ENCODE measurements around the gene SCD5. TPM values are rescaled to one million over a fixed set of nuclear protein-coding genes. Genes with fewer than 3 reads are reported as not detected.

The SCD5 gene
- total and polyA plus RNA-seq, 11 donors: 1.4 to 6.8 (median 2.5) TPM

DNA sequence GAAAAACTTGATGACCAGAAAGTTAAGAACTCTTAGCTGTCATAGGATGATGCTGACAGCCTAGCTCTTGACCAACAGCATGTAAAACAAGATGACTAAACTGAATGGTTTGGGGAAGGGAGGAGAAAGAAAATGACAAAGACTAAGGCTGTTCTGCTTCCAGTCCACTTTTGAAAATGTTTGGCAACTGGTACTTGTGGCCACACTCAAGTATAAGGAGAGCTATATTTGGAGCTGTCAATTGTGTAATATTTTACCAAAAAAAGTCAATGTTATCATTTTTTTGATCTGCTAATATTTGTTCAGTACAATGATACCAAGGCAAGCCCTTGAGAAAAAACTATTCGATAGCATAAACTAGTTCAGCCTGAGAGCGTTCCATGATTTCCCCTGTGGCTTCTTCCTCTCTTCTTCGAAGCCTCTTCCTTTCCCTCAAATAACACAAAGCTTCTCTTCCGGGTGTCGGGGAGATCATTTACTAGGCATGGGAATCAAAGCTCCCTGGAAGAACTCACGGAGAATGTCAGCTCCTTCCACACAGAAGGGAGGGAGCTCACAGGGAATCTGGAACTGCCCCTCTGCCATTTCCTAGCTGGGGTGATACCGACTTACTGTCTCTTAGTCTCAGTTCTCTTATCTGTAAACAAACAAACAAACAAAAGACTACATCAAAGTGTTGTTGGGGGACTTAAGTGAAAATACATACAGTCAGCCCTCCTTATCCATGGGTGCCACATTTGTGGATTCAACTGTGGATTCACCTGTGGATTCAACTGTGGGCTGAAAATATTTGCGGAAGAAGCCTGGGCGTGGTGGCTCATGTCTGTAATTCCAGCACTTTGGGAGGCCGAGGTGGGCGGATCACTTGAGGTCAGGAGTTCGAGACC is 82.6 kb downstream of the SCD5 start:
- no peaks in the 10 kb centered on the region for H3K27me3 ChIP-seq
- WGBS, 4 donors: 55 to 66% (median 60%) methylated on average over 12 of the region's 12 CpGs
- no peak overlapping the region for H3K4me3 ChIP-seq
- TF ChIP-seq POLR2A (IDR thresholded peaks at IDR 0.05): no peak
- no peak for TF ChIP-seq CTCF (IDR thresholded peaks at IDR 0.05)
- H3K27ac ChIP-seq: peak overlapping the region in 3 of 12 donors; percentile 4 to 25 (median 18)
- intact Hi-C loops (cut with DNase I): no loop called here
- H3K9me3 ChIP-seq: no peaks in the 10 kb centered on the region
- H3K36me3 ChIP-seq: no peaks in the 10 kb centered on the region
- ATAC-seq: peak in 2 of 4 donors; percentile 44 to 46
- peaks cover 0 to 21% (median 2%) of the 10 kb centered on the region in 12 donors for H3K4me1 ChIP-seq
- DNase-seq: no peak

DNA sequence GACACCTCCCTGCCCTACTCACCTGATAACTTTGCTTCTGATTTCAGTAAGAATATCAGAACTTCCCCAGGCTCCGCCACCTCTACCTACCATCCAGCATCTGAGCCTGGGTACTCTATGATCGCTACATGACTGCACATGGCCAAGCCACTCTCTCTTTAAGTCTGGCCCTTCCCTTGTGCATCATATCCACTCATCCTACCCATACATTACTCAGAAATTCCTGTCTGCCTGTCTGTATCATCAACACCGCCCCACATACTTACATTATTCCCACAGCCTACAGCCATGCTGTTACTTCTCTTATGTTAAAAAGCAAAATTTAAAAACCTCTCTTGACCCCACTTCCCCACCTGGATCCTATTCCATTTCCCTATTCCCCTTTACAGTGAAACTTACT is 84.7 kb downstream of the SCD5 start:
- no peaks in the 10 kb centered on the region for H3K36me3 ChIP-seq
- TF ChIP-seq POLR2A (IDR thresholded peaks at IDR 0.05) (no peak), CTCF (IDR thresholded peaks at IDR 0.05) (no peak)
- no peak overlapping the region for H3K4me3 ChIP-seq
- H3K27ac ChIP-seq: no peak overlapping the region
- H3K4me1 ChIP-seq: peaks cover 0 to 21% (median 2%) of the 10 kb centered on the region in 12 donors
- intact Hi-C loops (cut with DNase I): no loop called here
- 97 to 99% (median 97%) methylated on average over 3 of the region's 3 CpGs for WGBS, 4 donors
- no peaks in the 10 kb centered on the region for H3K9me3 ChIP-seq
- no peak for ATAC-seq
- no peak for DNase-seq
- no peaks in the 10 kb centered on the region for H3K27me3 ChIP-seq

GRCh38 chr4:82712561-82712960 is 86.0 kb downstream of the SCD5 start:
- Histone ChIP-seq H3K27me3 (no peaks in the 10 kb centered on the region), H3K4me3 (no peak overlapping the region), H3K36me3 (no peaks in the 10 kb centered on the region), H3K27ac (no peak overlapping the region), H3K9me3 (no peaks in the 10 kb centered on the region), H3K4me1 (peaks cover 0 to 12% (median 2%) of the 10 kb centered on the region in 12 donors)
- TF ChIP-seq CTCF (IDR thresholded peaks at IDR 0.05): no peak
- intact Hi-C loops (cut with DNase I): no loop called here
- no peak for ATAC-seq
- DNase-seq: no peak
- WGBS, 4 donors: 89 to 96% (median 93%) methylated on average over 5 of the region's 5 CpGs

DNA sequence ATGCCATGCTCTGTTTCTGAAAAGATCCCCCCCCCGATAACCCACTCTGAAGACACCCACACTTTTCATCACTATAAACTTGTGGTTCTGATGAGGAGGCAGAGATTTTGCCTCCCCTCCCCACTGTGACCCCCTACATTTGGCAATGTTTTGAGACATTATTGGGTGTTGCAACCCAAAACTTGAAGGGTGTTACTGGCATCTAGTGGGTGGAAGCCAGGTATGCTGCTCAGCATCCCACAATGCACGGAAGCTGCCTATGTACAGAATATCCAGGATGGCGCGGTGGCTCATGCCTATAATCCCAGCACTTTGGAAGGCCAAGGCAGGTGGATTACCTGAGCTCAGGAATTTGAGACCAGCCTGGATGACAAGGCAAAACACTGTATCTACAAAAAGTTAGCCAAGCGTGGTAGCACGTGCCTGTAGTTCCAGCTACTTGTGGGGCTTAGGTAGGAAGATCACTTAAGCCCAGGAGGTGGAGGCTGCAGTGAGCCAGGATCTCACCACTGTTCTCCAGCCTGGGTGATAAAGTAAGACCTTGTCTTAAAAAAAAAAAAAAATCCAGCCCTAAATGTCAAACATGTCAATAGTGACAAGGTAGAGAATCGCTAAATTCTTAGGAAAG is 87.3 kb downstream of the SCD5 start:
- ATAC-seq (no peak), DNase-seq (no peak)
- no peak for TF ChIP-seq CTCF (IDR thresholded peaks at IDR 0.05)
- no peak for TF ChIP-seq POLR2A (IDR thresholded peaks at IDR 0.05)
- intact Hi-C loops (cut with DNase I): no loop called here
- Histone ChIP-seq H3K9me3 (no peaks in the 10 kb centered on the region), H3K4me3 (no peak overlapping the region), H3K4me1 (peaks cover 0 to 16% (median 2%) of the 10 kb centered on the region in 12 donors), H3K36me3 (no peaks in the 10 kb centered on the region), H3K27me3 (no peaks in the 10 kb centered on the region), H3K27ac (no peak overlapping the region)
- 83 to 94% (median 92%) methylated on average over 7 of the region's 7 CpGs for WGBS, 4 donors
